ENCODE measurements around the gene LZTS2. TPM values are rescaled to one million over a fixed set of nuclear protein-coding genes. Genes with fewer than 3 reads are reported as not detected.

Gene LZTS2
- total RNA-seq: 68.6 and 89.0 TPM in 2 replicates

GRCh38 chr10:100999742-101000126 lies at the start of gene LZTS2:
Gene LZTS2 (plus strand): TSS chr10:100999808. CDS start chr10:101002539, 2,731 bp downstream.

GRCh38 chr10:100969187-100970075 lies 30.2 kb upstream of the LZTS2 start, which contains the start of gene SEMA4G:
Gene SEMA4G (plus strand): TSS chr10:100969504. CDS start chr10:100972913, 3,409 bp downstream.

GRCh38 chr10:100986952-100987684 lies 12.5 kb upstream of the LZTS2 start, which contains the start of the genes MRPL43 and TWNK:
Gene MRPL43 (minus strand): TSS chr10:100987497. CDS start chr10:100987443, 54 bp downstream.
Gene TWNK (plus strand): TSS chr10:100987543. CDS start chr10:100988211, 668 bp downstream.

GRCh38 chr10:101031128-101031795 lies 31.7 kb downstream of the LZTS2 start, which contains the start of the genes PDZD7 and SFXN3:
Gene PDZD7 (minus strand): TSS chr10:101031129. CDS start chr10:101030219, 910 bp downstream.
Gene SFXN3 (plus strand): TSS chr10:101031234. CDS start chr10:101034695, 3,461 bp downstream.

Other genes starting within 250 kb of the LZTS2 start
- gene SLF2, start 86.8 kb upstream of the LZTS2 start, total RNA-seq: 14.1 and 14.5 TPM in 2 replicates
- 0.94 and 1.8 TPM in 2 replicates for gene SEMA4G, start 30.3 kb upstream of the LZTS2 start, total RNA-seq
- 58.3 and 76.3 TPM in 2 replicates for gene MRPL43, start 12.3 kb upstream of the LZTS2 start, total RNA-seq
- 7.0 and 9.9 TPM in 2 replicates for gene TWNK, start 12.3 kb upstream of the LZTS2 start, total RNA-seq
- 0.06 and 1.4 TPM in 2 replicates for gene PDZD7, start 31.3 kb downstream of the LZTS2 start, total RNA-seq
- gene SFXN3, start 31.4 kb downstream of the LZTS2 start, total RNA-seq: 26.9 and 32.9 TPM in 2 replicates
- gene KAZALD1, start 62.2 kb downstream of the LZTS2 start, total RNA-seq: 23.5 and 25.0 TPM in 2 replicates
- gene TLX1, start 131.5 kb downstream of the LZTS2 start, total RNA-seq: not detected in 2 replicates
- not detected in 2 replicates for gene LBX1, start 229.7 kb downstream of the LZTS2 start, total RNA-seq